Measurements from ENCODE around the gene NHSL2.
"Not testable (repeated sequence)": the region's sequence is repeated elsewhere in the genome, so short reads cannot be mapped to it uniquely, and the experiment has no call there.

NHSL2 gene

DNA sequence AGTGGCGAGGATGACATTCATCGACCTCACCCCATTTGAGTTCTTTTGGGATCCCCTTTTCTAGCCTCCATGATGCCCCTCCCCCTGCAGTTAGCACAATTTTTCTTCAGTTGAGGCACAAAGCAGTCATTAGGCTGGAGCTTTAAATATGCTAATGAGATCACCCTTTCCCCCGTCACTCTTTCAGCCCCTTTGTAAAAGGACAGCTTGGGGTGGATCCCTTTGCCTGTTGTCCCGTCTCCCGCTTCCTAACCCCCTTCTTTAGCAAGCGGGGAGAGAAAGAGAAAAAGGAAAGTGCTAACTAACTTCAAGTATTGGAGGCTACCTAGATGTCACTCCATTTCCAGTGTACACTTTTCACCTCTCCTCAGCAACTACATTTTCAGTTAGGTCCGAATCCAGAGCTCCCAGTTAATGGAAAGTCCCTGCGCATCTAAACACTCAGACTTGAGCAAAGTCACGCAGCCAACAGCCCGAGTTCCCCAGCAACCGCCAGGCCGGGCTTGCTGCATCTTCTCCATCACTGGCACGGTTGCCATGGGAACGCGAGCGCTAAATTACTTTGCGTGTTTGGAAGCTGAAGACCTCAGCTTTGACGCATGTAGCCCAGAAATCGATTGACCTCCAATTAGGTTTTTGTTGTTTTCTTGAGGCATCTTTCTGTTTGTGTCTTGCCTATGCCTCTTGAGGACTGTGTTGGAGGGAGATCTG lies 144.3 kb downstream of the NHSL2 start:
- ATAC-seq (replicated peaks) = no peak
- no peak overlapping the region for H3K27ac Mint-ChIP-seq
- H3K27me3 Mint-ChIP-seq = peaks cover 14 to 41% of the 10 kb centered on the region in 2 donors
- no peaks in the 10 kb centered on the region for H3K36me3 Mint-ChIP-seq
- no peak overlapping the region for H3K4me3 Mint-ChIP-seq
- H3K4me1 Mint-ChIP-seq = no peaks in the 10 kb centered on the region
- no peaks in the 10 kb centered on the region for H3K9me3 Mint-ChIP-seq
- DNase-seq = no peak

DNA sequence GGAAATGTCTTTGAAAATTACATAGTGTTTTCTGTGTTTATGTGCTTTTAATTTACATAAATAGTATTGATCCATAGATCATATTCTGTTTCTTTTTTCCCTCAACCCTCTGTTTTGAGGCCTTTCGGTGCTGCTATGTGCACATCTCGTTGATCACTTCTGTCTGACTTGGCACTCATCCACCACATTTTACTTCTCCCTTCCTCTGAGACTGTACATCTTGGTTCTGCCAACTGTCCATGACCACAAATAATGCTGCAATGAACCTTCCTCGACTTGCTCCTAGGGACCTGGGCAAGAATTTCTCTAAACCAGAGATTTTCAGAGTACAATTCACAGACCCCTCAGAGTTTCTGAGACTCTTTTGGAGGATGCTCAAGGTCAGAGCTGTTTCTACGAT lies 146.7 kb downstream of the NHSL2 start:
- ATAC-seq (replicated peaks) = no peak
- Mint-ChIP-seq H3K27me3 (peaks cover 5 to 42% of the 10 kb centered on the region in 2 donors), H3K9me3 (no peaks in the 10 kb centered on the region), H3K4me1 (no peaks in the 10 kb centered on the region), H3K36me3 (no peaks in the 10 kb centered on the region), H3K4me3 (no peak overlapping the region), H3K27ac (no peak overlapping the region)
- DNase-seq = no peak

DNA sequence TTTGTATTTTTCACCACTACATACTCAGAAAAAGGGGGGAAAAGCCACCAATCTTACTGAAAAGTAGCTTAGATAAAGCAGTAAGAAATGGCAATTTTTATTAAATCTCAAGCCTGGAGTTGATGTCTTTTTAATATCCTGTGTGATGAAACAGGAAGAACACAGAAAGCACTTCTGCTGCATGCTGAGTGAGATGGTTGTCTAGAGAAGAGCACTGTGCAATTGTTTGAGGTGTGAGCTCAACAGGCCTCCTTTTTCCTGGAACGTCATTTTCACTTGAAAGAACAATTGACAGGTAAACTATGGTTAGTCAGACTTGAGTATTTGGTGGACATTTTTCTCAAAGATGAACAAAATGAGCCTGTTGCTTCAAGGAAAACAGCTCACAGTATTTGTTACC lies 147.2 kb downstream of the NHSL2 start:
- DNase-seq (no peak), ATAC-seq (replicated peaks) (no peak)

DNA sequence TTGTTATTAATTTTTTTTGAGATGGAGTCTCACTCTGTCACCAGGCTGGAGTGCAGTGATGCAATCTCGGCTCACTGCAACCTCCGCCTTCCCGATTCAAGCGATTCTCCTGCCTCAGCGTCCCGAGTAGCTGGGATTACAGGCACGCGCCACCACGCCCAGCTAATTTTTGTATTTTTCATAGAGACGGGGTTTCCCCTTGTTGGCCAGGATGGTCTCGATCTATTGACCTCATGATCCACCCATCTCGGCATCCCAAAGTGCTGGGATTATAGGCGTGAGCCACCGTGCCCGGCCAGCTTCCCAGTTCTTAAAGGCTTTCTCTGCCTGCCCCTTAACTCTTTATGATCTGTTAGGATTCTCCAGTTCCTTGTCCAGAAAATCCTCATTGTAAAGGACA lies 147.7 kb downstream of the NHSL2 start:
- not testable (repeated sequence) for H3K9me3 Mint-ChIP-seq; ATAC-seq (replicated peaks); H3K27ac Mint-ChIP-seq; DNase-seq; H3K4me3 Mint-ChIP-seq; H3K4me1 Mint-ChIP-seq; H3K36me3 Mint-ChIP-seq
- peaks cover 5 to 37% of the 10 kb centered on the region in 2 donors for H3K27me3 Mint-ChIP-seq

More for the DNA sequence above, 147.2 kb downstream of the NHSL2 start:
- Mint-ChIP-seq H3K9me3 (no peaks in the 10 kb centered on the region), H3K36me3 (no peaks in the 10 kb centered on the region), H3K27me3 (peaks cover 5 to 38% of the 10 kb centered on the region in 2 donors), H3K4me3 (no peak overlapping the region), H3K27ac (no peak overlapping the region), H3K4me1 (no peaks in the 10 kb centered on the region)

DNA sequence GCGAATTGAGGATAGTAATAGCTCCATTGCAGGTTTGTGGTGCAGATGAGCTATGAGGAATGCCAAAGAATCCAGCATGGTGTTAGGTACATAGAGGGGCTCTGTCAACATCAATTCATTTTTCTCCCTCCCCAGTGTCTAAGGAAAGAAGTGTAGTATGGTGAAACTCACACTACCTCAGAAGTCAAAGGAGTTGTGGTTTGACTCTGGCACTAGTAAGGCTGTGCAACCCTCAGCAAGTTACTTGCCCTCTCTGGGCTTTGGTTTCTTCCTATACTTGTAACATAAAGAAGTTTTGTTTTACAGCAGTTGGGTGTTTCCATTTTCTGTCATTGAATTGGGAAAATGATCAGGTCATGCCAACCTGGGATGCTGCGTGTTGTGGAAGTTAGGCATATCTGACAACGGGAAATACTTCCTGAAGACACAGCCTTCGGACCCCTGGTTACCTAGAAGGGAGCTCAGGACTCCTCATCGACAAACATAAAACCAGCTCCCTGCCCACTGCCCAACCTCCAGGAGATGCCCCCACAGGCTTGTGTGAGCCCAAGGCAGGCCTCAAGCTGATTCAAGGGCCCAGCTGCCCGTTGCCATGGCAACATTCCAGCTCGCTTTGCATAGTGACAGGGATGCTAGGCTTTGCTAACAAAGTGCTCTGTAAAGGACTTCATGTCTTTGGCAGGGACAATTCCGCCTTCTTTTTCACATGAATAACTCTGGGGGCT lies 149.7 kb downstream of the NHSL2 start:
- no peak for ATAC-seq (replicated peaks)
- Mint-ChIP-seq H3K4me3 (no peak overlapping the region), H3K27ac (no peak overlapping the region), H3K4me1 (no peaks in the 10 kb centered on the region), H3K9me3 (no peaks in the 10 kb centered on the region), H3K36me3 (no peaks in the 10 kb centered on the region), H3K27me3 (peaks cover 3 to 31% of the 10 kb centered on the region in 2 donors)
- no peak for DNase-seq

DNA sequence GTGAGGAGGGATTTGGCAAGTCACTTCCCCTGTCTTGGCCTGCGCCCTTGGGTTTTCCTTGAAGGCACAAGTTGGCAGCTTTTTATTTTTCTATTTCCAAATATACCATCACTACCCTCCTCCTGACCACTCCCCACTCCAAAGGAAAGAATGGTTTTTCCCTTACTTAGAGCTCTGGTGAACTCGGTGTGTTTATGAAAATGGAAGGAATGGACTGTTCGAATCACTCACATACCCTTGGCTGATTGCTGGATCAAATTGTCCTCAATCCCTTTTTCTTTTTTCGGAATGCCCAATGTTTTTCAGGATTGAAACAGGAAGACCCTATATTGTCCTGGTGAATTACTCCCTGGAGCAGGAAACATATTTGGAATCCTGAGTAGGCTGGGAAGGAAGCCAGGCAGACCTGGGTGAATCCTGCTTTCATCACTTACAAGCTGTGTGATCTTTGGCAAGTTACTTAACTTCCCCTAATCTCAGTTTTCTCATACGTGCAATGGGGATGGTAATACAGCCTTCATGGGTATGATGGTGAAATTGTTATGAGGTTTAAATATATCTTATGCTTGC lies 150.4 kb downstream of the NHSL2 start:
- H3K4me3 Mint-ChIP-seq = no peak overlapping the region
- DNase-seq (no peak), ATAC-seq (replicated peaks) (no peak)
- H3K4me1 Mint-ChIP-seq = no peaks in the 10 kb centered on the region
- H3K9me3 Mint-ChIP-seq = no peaks in the 10 kb centered on the region
- peaks cover 9 to 38% of the 10 kb centered on the region in 2 donors for H3K27me3 Mint-ChIP-seq
- no peaks in the 10 kb centered on the region for H3K36me3 Mint-ChIP-seq
- no peak overlapping the region for H3K27ac Mint-ChIP-seq

DNA sequence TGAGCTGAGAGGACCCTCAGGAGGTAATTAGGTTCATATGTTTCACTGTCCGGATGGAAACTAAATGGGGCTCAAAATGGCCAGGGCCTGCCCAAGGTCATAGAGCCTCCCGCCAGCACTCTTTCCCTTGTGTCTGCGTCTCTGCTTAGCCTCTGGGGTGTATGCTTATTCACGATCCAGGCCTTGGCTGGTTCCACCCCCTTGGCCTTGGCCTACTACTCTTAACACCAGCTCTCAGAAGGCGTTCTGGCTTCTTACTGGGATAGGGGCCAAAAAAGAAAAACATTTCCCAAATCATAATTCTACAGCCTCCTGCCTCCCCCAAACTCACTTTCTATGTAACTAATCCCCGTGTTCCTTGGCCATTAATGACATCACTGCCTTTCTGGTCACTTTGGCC lies 152.3 kb downstream of the NHSL2 start:
- Mint-ChIP-seq H3K4me3 (no peak overlapping the region), H3K27me3 (peaks cover 23 to 42% of the 10 kb centered on the region in 2 donors), H3K4me1 (no peaks in the 10 kb centered on the region), H3K36me3 (no peaks in the 10 kb centered on the region), H3K9me3 (no peaks in the 10 kb centered on the region), H3K27ac (no peak overlapping the region)
- no peak for DNase-seq
- no peak for ATAC-seq (replicated peaks)

DNA sequence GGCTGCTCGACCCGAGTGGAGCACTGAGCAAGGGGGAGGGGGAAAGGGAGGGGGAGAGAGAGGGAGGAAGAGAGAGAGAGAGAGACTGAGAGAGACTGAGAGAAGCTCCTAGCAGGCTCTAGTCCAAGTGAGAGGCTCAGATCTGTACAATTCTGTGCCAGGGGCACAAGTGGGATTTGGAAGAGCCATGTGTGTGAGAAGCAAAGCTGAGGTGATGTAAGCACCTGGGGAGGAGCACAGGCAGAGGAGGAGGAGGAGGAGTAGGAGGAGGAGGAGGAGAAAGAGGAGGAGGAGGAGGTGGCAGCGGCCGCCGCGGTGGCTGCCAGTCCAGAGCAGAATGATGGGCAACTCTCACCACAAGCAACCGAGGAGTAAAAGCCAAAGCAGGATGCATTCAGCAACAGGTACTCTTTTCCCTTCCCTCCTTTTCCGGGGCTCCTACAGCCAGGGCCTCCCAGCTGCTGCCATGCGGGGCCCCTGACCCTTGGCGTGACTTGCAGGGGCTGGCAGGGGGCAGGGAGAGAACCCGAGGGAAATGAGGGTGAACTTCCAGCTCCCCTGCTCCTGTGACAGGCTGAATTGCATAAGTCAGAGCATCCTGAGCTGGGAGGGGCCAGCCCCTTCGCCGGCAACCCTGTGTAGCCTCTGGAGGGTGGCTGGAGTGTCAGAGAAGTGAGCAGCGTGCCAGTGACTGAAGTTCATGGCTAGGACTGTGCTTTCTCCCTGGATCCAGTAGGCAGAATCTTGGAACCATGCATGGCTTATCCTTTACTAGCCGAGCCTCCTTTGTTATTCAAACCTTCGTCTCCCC lies 158.9 kb downstream of the NHSL2 start:
- Mint-ChIP-seq H3K36me3 (no peaks in the 10 kb centered on the region), H3K27me3 (peaks cover 50 to 62% of the 10 kb centered on the region in 2 donors), H3K4me3 (no peak overlapping the region), H3K4me1 (no peaks in the 10 kb centered on the region), H3K9me3 (no peaks in the 10 kb centered on the region), H3K27ac (no peak overlapping the region)
- DNase-seq (no peak), ATAC-seq (replicated peaks) (no peak)

DNA sequence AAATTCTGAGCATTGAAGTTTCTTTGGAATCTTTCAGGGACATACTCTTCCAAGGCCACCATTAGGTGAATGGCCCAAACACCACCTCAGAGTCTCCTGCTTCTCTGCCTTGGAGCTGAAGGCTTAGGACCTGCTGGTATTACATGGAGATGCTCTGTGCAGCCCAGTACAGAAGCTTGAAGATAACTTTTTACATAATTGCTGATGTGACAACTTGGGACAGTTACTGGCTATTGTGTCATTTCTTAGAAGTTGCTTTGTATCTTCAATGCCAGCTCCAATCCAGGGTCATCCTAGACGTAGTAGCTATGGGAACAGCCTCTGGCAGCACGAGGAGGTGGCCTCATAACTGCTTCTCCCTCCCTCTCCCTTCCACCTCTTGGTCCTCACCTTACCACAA lies 160.6 kb downstream of the NHSL2 start:
- Mint-ChIP-seq H3K9me3 (no peaks in the 10 kb centered on the region), H3K27ac (no peak overlapping the region), H3K4me3 (no peak overlapping the region), H3K36me3 (no peaks in the 10 kb centered on the region), H3K4me1 (no peaks in the 10 kb centered on the region), H3K27me3 (peaks cover 39 to 51% of the 10 kb centered on the region in 2 donors)
- no peak for DNase-seq
- no peak for ATAC-seq (replicated peaks)

DNA sequence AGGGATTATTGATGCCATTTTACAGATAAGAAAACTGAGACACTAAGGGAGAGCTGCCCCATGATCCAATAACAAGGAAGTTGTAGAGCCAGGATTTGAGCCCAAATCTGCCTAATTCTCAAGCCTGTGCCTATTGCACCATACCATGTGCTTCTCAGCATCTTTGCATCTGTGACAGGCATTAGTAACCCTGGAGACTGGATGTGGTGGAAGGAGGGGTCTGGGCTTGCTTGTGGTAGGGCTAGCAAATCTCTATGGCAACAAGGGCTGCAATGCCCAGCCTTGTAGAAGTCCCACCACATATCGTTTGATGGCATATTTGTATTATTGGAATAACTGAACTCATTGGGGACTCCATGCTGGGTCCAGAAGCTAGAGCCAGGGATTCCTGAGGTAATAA lies 163.0 kb downstream of the NHSL2 start:
- Mint-ChIP-seq H3K36me3 (no peaks in the 10 kb centered on the region), H3K4me1 (peaks cover 0 to 2% of the 10 kb centered on the region in 2 donors), H3K9me3 (no peaks in the 10 kb centered on the region), H3K4me3 (no peak overlapping the region), H3K27me3 (peaks cover 24 to 40% of the 10 kb centered on the region in 2 donors), H3K27ac (no peak overlapping the region)
- no peak for DNase-seq
- no peak for ATAC-seq (replicated peaks)

DNA sequence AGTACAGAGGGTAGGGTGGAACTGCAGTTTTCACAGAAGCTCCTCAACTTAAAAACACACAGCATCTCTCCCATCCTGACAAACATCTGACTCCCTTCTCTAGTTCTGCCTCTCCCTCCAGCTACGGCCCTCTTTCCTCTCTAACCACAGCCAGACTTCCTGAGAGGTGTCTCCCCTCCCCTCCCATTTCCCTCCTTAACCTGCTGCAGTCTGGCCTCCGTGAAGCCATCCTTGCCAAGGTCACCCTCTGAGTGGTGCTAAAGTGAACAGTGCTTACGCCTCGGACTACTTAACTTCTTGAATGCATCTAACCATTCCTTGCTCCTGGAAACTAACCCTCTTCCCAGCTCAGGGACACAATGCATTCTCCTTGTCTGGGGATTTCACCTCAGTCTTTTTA lies 167.8 kb downstream of the NHSL2 start:
- DNase-seq = no peak
- Mint-ChIP-seq H3K9me3 (no peaks in the 10 kb centered on the region), H3K4me3 (no peak overlapping the region), H3K4me1 (peaks cover 2 to 9% of the 10 kb centered on the region in 2 donors), H3K36me3 (no peaks in the 10 kb centered on the region), H3K27me3 (peaks cover 15 to 22% of the 10 kb centered on the region in 2 donors), H3K27ac (no peak overlapping the region)
- ATAC-seq (replicated peaks) = no peak

DNA sequence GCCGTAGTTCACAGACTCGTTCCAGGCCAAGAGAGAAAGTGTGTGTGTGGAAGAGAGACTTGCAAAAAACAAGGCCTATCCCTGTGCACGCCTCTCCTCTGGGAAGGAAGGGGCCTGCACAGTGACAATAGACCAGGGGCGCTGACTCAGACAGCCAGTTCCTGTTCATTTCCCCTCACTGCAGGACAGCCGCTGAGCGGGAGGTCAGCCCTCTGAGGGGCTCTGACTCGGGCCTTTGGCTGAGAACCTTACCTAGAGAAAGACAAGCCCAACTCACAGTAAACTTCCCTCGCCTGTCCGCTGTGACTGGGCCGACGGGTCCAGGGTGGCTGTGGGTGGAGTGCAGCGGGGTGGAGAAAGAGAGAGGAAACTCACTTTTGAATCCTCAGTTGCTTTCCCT lies 169.0 kb downstream of the NHSL2 start:
- ATAC-seq (replicated peaks) (no peak), DNase-seq (no peak)
- peaks cover 2 to 9% of the 10 kb centered on the region in 2 donors for H3K4me1 Mint-ChIP-seq
- peaks cover 15 to 28% of the 10 kb centered on the region in 2 donors for H3K27me3 Mint-ChIP-seq
- H3K4me3 Mint-ChIP-seq = no peak overlapping the region
- H3K9me3 Mint-ChIP-seq = no peaks in the 10 kb centered on the region
- no peaks in the 10 kb centered on the region for H3K36me3 Mint-ChIP-seq
- no peak overlapping the region for H3K27ac Mint-ChIP-seq

DNA sequence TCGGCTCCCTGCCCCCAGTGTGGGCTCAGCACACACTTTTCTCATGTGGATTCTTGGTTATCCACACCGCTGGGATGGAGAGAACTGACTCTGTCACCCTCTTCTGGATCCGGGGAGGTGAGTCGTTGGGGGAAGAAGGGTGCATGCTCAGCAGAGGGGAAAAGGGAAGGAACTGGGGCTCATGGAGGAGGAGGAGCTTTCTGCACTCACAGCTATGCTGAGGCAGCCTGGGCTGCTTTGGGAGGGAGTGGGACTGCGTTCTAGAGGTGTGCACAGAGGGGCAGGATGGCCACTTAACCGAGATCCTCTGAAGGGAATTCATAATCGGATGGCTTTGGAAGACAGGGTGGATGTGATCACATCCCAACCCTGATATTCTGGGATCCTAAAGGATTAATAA lies 169.5 kb downstream of the NHSL2 start:
- no peak for ATAC-seq (replicated peaks)

DNA sequence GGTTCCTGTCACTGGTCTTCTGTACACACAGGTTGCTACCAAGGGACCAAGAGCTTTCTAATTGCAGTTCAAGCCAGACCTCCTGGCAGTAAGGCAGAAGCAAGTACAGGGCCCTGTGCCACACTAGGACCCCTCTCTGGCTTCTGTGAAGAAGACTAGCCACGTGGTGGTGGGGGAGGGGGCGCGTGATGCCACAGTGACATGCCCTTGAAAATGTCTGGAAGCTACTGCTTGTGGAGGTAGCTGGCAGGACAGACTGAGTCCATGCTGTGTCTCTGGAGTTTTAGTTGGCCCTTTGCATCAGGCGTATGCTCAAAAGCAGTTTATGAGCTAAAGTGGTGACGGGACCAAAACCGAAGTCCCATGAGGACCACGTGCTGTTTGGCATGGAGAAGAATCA lies 170.2 kb downstream of the NHSL2 start:
- peaks cover 15 to 29% of the 10 kb centered on the region in 2 donors for H3K27me3 Mint-ChIP-seq

More for the DNA sequence above, 169.5 kb downstream of the NHSL2 start:
- Mint-ChIP-seq H3K27me3 (peaks cover 15 to 28% of the 10 kb centered on the region in 2 donors), H3K36me3 (no peaks in the 10 kb centered on the region), H3K9me3 (no peaks in the 10 kb centered on the region), H3K27ac (no peak overlapping the region), H3K4me1 (peaks cover 2 to 9% of the 10 kb centered on the region in 2 donors), H3K4me3 (no peak overlapping the region)
- DNase-seq = no peak

More for the DNA sequence above, 170.2 kb downstream of the NHSL2 start:
- Mint-ChIP-seq H3K4me1 (peaks cover 2 to 9% of the 10 kb centered on the region in 2 donors), H3K4me3 (no peak overlapping the region), H3K27ac (no peak overlapping the region), H3K9me3 (no peaks in the 10 kb centered on the region), H3K36me3 (no peaks in the 10 kb centered on the region)
- ATAC-seq (replicated peaks) (no peak), DNase-seq (no peak)
